ENCODE results near the gene KIFC3.

KIFC3 gene

DNA sequence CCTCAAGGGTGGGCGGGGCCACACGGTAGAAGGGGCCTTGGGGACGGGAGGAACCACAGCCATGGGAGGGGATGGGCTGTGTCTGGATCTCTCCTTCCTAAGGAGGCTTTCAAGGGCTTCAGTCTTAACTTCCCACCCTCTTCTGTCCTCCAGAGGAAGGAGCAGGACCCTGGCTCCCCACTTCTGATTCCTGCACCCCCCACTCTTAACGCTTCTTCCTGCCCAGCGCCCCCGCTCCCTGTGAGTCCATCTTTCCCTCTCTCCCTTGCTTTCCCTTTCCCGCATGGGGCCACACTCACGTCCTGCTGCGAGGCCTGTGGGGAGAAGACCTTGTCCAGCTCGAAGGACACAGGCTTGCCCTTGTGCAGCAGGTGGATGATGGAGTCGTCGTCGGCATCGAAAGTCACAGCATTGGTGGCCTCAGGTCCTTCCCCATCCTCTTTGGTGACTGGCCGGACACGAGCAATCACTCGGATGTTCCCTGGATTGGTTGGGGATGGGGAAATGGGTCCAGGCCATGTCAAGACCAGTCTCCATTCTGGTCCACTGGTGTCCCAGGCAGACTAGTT lies 37.0 kb downstream of the KIFC3 start:
- DNase-seq (ENCODE audit: low read depth in 2 of 2): no peak

DNA sequence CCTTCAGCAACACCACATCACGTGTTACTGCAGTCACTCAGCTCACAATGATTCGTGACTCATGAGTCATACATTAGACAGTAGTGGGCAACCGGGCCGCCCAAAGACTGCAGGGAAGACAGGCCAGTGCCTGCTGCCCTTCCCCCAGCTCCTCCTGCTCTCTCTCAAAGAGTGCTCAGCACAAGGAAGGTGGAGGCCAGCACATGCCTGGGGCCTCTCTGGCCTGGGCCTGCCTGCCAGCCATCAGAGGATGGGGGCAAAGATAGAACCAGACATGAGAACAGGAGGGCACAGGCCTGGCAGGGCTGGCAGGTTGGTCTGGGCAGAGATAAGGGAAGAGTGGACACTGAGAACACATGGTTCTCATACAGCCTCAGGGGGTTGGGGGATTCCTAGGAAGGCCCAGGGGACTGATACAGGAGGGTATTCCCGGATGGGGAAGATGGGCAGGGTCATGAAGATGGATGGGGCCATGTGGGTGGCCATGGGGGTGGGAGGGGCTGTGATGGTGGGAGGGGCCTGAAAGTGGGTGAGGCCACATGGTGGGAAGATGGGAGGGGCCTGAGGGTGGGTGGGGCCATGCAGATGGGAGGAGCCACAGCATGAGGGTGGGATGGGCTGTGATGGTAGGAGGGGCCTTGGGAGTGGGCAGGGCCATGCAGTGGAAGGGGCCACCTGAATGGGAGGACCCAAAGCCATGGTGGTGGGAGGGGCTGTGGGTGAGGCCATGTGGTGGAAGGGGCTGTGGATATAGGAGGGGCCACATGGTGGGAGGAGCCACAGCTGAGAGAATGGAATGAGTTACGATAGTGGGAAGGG lies 37.7 kb downstream of the KIFC3 start:
- DNase-seq (ENCODE audit: low read depth in 2 of 2): peak; percentile 15 to 18

DNA sequence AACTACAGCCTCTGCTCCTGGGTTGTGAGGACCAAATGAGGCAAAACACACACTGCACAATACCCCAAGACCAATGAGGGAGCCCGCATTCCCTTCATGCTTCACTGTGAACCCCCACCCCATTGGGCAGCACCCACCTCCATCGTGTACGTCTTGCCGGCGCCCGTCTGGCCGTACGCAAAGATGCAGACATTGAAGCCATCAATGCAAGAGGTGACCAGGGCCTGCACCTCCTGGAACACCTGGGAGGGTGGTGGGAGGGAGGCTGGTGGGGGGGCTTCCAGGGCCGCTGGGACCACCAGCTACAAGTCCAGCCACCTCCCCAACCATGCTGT lies 38.3 kb downstream of the KIFC3 start:
- no peak for DNase-seq (ENCODE audit: low read depth in 2 of 2)

DNA sequence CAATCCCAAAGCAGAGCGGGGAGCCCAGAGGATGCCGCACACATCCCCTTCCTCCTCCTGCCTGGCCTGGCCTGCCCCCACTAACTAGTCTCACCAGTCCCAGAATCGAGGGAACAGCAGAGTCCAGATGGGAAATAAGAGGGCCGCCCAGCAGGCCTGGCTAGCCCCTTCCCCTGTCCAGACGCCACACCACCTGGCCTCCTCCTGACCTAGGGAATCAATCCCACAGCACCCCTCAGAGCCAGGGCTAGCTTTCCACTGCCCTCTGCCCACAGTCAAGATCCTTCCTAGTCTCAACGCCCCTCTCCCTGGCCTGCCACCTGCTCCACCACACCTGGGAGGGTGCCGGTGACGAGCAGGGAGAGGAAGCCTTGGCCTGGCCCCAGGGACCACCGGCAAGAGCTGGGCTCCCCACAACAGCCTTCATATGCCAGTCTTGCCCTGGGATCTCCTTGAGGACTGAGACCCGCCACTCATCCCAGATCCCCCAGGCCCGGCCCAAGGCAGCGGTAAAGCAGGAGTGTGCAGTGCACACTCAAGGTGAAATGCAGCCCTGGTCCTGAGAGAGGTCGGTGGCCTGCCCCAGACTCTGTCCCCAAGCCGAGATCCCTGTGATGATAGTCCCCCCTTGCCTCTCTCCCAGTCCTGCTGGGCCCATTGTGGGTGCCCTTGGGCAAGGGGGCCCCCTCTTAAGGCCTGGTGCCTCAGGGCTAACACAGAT lies 38.8 kb downstream of the KIFC3 start:
- DNase-seq (ENCODE audit: low read depth in 2 of 2): no peak

DNA sequence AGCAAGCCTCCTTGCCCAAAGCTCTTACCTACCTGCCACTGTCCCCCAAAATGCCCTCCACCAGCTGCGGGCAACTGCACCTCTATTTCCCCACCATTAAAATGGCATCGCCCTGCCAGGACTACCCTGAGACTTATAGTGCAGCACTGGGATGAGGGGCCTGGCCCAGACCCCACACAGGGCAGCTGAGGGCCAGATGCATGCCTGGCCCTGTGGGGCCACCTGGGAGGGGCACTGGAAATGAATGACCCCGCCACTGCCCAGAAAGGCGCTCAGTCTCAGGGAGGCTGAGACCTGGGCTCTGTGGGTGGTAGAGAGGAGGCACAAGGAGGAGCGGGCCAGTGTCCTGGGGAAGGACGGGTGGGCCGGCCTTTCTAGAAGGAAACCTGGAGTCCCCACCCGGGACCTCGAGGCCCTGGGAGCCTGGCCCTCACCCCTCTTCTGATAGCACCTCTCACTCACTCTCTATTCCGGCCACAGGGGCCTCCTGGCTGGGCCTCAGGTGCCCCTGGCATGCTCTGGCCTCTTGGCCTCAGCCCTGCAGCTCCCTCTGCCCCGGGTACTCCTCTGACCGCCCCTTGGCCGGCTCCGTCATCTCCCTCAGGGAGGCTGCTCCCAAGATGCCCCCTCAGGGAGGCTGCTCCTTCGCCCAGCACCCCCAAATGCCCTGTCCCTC lies 39.8 kb downstream of the KIFC3 start:
- no peak for DNase-seq (ENCODE audit: low read depth in 2 of 2)

DNA sequence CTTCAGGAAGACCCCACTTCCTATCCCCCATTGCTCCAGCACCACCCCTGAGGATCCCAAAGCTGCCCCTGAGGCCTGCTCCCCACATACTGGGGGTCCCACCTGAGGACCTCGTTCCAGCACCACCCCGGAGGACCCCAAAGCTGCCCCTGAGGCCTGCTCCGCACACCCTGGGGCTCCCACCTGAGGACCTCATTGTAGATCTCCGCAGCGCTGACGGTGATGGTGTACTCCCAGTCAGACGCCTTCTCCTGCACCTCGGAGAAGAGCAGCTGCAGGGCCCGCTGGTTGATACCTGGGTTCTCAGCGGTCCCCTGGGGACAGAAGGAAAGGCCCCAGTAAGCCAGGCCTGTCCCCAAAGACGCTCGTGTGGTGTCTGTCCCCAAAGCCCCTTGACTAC lies 40.3 kb downstream of the KIFC3 start:
- no peak for DNase-seq (ENCODE audit: low read depth in 2 of 2)

DNA sequence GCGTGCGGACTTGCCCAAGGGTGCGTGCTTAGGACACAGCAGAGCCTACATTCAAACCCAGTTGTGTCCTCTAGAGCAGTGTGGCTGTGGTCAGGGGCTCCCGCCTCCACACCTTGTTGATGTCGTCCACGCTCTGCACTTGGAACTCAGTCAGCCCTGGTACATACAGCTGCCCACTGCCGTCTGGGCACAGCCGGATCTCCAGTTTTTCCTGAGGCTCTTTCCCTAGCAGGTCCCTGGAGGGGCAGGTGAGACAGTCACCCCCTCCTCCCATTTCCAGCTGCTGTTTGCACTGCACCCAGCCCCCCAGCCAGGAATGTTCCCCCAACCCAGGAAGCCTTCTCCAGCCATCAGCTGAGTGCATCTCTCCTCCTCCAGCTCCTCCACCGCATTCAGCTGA lies 41.0 kb downstream of the KIFC3 start:
- DNase-seq (ENCODE audit: low read depth in 2 of 2): no peak

DNA sequence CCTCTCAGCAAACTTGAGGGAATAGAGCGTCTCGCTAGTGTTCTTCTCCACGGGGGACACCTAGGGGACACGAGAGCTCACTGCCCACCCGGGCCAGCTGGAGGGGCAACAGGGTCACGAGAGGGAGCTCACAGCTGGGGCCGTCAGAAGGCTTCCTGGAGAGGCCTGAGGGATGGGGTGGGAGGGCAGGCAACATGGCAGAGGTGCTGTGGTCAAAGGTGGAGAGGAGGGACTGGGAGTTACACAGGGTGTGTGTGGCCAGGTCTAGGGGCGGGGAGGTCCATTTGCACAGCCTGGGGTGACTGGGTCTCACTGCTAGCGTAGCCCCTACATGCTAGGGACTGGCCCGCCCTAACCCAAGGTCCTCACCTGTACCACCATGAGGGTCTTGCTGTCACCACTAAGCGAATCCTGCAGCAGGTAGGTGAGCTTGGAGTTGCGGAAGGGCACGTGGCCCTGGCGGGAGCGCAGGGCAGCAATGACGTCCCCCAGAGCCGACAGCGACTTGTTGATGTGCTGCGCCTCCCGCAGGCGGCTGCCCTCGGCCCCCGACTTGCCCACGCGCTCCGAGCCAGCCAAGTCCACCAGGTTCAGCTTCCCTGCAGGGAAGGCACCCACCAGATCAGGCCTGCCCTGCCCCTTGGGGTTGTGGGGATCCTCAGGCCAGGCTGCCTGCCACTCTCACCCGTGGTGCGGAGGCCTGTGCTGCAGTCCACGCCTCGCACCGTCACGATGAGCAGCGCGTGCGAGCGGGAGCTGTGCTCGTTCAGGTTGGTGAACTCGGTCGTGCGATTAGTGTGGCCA lies 41.7 kb downstream of the KIFC3 start:
- no peak for DNase-seq (ENCODE audit: low read depth in 2 of 2)

DNA sequence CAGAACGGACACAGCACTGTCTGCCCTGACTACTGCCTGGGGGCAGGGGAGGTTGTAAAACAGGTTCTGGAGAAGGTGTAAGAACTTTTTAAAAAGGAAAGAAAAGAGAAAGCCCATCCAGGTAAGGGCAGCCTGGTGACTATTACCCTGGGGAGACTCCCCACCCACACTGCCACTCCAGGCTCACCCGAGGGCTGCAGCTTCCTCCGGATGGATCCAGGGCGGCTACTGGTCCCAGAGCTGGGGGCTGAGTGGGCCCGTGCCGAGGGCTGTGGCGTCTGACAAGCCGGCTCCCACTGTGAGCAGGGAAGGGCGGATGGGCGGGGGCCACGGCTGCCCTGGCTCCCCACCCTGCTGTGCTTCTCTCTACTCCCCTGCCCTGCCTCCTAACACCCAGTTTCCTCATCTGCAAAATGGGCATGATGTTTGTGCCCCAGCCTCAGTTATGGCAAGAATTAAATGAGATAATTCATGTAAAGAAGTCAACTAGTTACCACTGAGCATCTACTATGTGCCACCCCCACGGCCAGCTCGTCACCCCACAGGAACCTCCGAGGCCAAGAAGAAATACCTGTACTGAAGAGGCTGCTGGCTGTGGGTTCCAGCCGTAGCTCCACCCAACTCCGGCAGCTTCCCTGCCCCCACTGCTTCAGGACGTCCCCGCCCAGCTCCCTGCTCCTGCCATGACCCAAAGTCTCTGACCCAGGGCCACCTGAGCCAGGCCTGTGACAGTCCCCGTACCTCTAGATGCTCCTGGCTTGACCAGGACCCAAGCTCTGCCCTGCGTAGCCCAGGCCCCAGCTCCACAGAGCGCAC lies 42.5 kb downstream of the KIFC3 start:
- no peak for DNase-seq (ENCODE audit: low read depth in 2 of 2)

DNA sequence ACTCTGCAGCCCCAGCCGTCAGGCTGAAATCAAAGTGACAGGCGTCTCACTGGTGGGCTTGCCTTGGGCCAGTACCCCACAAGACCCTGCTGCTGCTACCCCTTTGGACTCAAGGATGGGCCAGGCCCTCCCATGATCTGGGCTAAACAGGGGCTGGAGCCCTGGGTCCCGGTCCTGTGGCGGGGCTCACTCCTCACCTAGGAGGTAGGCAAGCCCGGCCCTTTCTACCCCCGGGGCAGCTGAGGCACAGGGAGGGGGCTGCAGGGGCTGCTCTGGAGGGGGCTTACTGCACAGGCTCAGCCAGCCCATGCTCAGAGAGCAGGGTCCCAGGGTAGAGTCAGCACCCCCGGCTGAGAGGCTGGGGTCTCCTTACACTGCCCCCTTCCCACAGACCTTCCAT lies 43.2 kb downstream of the KIFC3 start:
- no peak for DNase-seq (ENCODE audit: low read depth in 2 of 2)

DNA sequence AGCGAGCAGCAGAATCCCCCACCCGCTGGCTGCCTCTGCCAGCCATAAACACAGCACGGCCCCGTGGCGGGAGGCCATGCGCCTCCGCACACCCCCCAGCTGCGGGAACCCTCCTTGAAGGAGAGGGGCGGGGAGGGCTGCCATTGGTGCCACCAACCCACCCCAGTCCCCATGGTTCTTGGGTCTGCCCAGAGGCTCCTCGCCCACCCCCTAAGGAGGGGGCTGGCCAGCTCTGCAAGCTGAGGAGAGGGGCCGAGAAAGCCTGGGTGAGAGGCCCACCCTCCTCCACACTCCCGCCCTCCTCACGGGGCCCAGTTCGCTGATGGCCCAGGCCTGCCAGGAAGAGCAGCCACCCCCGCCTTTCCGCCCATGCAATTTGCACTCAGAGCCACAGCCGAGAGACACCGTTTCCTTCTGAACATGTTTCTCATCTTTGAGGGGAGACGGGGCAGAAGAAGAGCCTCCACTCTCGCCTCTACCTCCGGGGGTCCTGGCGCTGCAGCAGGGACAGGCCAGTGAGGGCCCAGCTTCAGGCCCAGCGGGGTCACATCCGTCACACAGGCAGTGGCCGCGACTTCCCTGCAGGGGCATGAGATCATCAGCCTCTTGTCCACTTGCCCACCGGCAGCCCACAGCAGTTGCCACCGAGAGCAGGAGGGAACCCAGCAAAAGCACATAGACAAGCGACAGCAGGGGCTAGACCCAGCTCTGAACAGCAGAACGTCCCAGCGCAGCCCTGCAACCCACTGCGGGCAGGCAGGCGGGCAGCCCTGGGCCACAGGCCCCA lies 43.8 kb downstream of the KIFC3 start:
- DNase-seq (ENCODE audit: low read depth in 2 of 2): no peak

DNA sequence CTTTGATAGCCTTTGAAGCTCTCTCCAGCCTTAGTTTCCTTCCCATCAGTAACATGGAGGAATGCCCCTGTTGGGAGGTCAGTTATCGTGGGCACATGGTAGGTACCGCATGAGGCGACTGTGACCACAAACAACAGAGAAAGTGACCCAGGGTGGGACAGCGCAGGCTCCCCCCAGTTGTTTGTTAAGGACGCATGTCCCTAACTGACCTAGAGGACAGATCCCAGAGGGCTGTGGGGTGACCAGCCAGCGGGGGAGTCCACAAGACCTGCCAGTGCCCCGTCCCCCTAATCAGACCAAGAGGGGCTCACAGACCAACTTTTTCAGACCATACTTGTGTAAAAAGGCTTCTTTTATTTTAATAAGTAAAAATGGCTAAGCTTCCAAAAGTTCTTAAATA lies 44.4 kb downstream of the KIFC3 start:
- no peak for DNase-seq (ENCODE audit: low read depth in 2 of 2)

DNA sequence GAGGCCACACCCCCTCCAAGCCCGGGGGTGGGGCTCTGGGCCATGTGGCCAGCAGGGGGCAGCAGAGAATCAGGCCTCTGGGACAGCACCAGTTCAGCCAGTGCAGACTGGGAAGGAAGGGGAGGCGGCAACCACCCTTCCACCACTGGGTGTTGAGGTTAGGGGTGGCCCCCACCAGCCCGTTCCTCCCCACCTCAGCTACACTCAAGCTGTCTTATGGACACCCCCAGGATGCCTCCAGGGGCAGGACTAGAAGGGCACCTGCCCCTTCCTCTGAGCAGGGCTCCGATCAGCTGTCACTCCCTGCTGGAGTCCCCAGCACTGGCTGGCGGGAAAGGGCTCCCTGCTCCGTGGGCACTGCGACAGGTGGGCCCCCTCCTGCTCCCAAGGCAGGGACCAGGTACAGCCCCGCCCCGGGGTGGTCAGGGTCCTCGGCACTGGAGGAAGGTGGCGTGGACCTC lies 44.9 kb downstream of the KIFC3 start:
- DNase-seq (ENCODE audit: low read depth in 2 of 2): peak; percentile 80 to 93

DNA sequence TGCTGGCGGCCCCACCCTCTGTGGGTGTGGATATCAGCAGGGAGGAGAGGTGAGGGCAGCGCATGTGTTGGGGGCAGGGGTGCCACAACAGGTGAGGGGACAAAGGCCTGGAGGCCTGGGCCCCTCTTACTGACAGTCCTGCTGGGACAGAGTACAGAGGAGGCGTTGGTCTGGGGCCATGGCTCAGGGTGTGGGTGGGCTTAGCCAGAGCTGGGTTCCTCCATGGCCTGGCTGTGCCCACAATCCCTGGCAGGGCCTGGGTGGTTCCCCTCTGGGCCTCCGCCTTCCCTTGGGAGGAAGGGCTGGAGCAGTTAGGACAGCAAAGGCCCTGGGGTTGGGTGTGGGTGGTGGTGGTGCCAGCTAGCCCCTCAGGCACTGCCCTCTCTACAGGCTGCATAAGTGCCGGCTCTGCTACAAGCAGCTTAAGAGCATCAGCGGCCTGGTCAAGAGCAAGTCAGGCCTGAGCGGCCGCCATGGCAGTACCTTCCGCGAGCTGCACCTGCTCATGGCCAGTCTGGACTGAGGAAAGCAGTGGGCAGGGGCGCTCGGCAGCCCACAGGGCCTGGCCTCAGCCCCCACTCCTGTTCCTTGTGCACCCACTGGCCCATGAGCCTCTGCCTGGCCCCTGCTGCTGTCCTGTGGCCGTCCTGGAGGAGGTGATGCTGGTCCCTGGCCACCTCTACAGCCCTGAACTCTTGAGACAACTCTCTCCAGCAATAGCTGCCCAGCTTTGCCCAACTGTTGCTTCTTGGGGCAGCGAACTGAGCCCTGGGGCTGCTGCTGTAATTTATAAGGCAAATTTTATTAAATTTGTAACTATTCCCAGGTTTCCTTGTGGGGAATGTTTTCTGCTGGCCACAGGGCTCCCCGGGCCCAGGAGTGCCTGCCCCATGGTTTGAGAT lies 45.6 kb downstream of the KIFC3 start:
- no peak for DNase-seq (ENCODE audit: low read depth in 2 of 2)

DNA sequence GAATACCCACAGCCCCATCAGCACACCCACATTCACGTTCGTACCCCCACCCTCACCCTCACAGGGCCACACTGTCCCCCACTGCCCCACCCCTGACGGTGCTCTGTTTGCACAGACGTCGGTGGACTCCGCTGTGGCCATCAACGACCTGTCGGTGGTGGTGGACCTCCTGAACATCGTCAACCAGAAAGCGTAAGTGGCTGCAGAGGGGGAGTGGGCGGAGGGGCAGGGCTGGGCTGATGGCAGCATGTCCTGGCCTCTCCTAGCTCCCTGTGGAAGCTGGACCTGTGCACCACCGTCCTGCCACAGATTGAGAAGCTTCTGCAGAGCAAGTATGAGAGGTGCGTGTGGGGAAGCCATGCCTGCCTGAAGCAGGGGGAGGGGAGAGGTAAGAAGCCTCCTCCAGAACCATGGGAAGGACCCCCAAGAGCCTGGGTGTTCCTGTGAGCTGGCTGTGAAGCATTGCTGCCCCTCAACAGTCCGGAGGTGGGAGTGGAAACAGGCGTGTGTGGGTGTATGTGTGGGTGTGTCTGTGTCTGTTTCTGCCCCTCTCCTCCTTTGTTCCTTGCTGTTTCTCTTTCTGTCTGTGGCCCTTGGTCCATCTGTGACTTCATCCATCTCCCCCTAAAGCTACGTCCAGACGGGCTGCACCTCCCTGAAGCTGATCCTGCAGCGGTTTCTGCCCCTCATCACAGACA lies 46.4 kb downstream of the KIFC3 start:
- no peak for DNase-seq (ENCODE audit: low read depth in 2 of 2)

DNA sequence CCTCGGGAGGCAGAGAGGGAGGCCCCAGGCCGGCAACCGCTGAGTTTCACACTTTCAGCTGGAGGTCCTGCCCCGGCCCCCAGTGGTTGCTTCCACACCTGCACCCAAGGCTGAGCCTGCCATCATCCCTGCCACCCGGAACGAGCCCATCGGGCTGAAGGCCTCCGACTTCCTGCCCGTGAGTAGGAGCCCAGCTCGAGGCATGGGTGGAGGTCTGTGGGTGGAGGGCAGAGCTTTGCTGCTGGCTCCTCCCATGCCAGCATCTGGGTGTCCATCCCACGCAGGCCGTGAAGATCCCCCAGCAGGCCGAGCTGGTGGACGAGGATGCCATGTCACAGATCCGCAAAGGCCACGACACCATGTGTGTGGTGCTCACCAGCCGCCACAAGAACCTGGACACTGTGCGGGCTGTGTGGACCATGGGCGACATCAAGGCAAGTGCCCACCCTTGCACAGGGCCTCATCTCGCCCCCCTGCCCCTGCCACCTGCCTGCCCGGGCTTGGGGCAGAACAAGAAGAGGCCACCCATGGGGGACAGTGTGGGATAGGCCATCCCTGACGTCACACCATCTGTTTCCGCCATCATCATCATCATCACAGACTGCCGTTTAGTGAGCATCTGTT lies 47.1 kb downstream of the KIFC3 start:
- no peak for DNase-seq (ENCODE audit: low read depth in 2 of 2)

DNA sequence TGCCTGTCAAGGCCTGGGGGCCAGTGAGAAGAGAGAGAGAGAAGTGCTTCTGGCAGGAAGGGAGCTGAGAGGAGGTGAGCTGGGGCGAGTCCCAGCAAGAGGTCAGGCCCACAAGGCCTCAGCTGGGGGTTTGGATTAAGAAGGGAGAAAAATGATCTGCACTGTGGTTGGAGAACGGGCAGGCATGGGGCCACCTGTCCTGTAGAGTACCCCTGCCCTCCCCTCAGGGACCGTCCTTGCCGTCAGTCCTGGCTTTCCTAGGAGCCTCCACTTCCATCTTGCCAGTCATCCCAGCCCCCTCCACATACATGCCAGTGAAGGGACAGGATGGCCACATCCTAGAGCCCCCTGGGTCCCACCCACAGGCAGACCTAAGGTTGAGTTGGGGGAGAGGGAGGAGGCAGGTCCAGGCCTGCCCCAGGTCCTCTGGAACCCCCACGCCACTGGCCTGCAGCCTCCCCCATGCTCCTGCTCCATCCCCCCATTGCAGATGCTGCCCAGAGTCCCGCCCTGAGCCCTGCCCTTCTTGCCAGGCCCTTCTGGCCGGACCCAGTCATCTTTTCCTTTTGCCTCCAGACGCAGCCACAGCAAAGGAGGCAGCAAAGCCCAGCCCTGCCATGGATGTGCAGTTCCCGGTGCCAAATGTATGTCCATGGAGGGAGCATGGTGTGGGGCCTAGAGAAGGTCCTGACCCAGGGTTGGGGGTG lies 47.8 kb downstream of the KIFC3 start:
- no peak for DNase-seq (ENCODE audit: low read depth in 2 of 2)
